HG03575 (cell line): ENCODE data around the gene AFG1L.
"Not testable (repeated sequence)": the region's sequence is repeated elsewhere in the genome, so short reads cannot be mapped to it uniquely, and the experiment has no call there.

ENCODE experiments used
- ATAC-seq: cut with Tn5 transposase; IDR thresholded peaks from one replicate; pipeline ENCODE4 v1.9.1; 2021; ENCODE audit not compliant: unreplicated experiment, insufficient number of reproducible peaks, low FRiP score; ENCODE audit errors: extremely low read depth

The AFG1L gene

DNA sequence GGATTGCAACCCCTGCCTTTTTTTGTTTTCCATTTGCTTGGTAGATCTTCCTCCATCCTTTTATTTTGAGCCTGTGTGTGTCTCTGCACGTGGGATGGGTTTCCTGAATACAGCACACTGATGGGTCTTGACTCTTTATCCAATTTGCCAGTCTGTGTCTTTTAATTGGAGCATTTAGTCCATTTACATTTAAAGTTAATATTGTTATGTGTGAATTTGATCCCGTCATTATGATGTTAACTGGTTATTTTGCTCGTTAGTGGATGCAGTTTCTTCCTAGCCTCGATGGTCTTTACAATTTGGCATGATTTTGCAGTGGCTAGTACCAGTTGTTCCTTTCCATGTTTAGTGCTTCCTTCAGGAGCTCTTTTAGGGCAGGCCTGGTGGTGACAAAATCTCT lies 94.3 kb downstream of the AFG1L start:
- ATAC-seq, result not testable (repeated sequence)

- no peak for ATAC-seq
Measured at GRCh38 chr6:108395297-108395696, 100.4 kb downstream of the AFG1L start.

DNA sequence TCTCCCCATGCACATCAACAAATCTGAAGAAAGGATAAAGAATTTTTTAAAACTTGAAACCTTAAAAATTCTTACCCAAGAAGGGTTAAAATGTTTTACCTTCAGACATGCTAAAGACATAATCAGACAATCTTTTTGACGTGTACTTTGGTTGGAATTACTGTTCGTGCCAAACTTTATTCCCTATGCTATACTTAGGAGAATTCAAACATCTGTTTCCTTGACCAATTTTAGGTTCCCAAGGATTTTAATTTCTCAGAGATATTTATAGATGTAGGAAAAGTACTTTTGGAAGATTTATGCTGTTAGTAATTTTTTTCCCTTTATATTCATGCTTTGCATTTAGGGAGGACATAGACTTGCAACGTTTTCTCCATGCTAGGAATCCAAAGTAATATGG lies 108.4 kb downstream of the AFG1L start:
- ATAC-seq, result no peak

- ATAC-seq, result no peak
Measured at GRCh38 chr6:108406943-108407342, 112.1 kb downstream of the AFG1L start.

DNA sequence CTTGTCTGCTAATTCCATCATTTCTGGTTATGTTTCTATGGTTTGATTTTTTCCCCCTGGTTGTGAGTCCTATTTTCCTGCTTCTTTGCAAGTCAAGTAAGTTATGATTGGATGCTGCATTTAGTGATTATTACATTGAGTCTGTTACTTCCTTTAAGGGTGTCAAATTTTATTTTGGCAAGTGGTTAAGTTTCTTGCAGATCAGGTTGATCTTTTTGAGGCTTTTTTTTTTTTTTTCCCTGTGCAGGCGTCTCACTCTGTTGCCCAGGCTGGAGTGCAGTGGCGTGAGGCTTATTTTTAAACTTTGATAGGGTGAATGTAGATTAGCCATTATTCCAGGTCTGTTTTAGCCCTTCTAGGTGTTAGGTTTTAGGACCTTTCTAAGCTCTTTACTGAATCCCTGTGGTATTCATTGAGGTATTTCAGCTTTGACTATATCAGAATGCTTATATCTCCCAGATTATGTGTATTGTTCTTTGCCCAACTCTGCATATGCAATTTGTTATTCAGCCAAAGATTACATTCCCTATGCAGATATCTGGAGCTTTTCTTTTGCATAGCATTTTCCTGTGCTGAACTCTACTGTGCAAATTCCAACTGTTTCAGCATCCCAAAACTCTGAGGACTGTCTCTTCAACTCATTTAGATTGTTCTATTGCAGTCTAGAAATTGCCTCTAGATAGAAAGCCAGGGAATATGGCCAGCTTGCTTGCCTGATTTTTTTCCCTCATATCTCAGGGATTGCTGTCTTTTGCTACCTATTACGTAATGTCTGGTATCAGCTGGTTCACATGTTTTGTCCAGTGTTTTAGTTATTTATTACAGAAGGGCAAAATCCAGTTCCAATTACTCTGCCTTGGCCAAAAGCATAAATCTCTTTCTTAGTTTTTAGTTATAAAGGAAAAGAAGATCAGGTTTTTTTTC lies 113.3 kb downstream of the AFG1L start:
- no peak for ATAC-seq

GRCh38 chr6:108408861-108409260 lies 114.0 kb downstream of the AFG1L start:
- ATAC-seq, result no peak

GRCh38 chr6:108416047-108416833 lies 121.4 kb downstream of the AFG1L start:
- ATAC-seq, result not testable (repeated sequence)

- ATAC-seq, result no peak
Measured at GRCh38 chr6:108417027-108417426, 122.2 kb downstream of the AFG1L start.

DNA sequence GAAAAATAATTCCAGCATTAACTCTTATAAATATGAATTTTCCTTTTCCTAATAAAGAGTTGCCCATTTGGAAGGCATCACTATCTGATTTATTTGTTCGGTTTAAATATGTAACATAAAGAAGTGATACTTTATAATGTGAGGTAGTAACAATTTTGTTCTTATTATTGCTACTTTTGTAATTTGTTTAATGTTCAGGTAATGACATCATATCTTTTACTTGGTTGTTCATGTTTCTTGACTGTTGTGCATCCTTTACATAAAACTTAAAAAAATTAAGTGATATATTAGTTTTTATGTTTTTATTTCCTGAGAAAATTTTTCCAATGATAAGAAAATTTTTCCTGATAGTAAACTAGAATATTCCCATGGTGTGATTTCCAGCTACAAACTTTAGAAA lies 124.6 kb downstream of the AFG1L start:
- no peak for ATAC-seq

DNA sequence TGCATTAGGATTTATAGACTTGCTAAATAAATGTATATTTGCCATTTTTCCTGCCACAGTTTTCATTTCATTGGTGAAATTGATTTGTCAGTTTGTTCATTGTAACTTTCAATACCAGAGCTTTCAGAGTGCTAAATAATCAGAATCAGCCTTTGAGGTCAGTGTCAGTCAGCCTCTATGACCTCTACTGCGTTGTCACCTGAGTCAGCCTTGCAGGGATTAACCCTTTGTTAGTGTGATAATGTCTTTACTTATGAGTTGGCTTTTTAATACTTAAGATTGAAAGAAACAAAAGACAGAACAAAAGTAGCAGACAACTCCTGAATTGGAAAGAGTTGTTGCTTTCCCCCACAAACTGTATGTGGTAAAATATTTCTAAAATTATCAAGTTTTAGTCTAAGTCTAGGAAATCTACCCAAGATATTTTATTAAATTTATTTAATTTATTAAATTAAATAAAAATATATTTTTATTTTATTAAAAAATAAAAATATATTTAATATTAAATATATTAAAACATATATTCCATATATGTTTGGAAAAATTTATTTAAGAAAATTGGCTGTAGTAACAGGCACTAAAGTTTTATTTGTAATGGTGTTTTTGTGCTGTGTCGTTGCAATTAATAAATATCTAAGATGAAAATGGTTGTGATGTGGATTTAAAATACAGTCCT lies 125.2 kb downstream of the AFG1L start:
- ATAC-seq, result no peak

DNA sequence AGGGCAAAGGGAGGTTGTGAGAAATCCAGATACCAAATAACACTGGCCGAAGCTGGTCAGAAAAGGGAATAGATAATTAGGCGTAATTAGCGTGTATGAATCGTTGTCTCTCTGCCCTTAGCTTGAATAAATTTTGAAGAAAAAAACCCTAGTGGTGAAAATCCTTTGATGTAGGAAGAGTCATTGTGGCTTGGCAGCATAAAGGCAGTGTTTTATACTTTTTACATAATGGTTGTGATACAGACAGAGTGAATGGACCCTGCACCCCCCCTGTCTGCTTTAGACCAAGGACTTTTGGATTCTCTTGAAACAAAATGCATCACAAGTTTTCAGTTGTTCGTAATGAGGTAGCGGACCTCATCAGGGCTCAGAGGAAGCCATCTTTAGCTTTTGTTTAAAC lies 126.5 kb downstream of the AFG1L start:
- no peak for ATAC-seq

GRCh38 chr6:108423982-108424705 lies 129.3 kb downstream of the AFG1L start:
- ATAC-seq, result no peak

GRCh38 chr6:108425428-108425827 lies 130.6 kb downstream of the AFG1L start:
- no peak for ATAC-seq

GRCh38 chr6:108432143-108432542 lies 137.3 kb downstream of the AFG1L start:
- no peak for ATAC-seq

GRCh38 chr6:108432792-108433191 lies 137.9 kb downstream of the AFG1L start:
- ATAC-seq, result no peak

DNA sequence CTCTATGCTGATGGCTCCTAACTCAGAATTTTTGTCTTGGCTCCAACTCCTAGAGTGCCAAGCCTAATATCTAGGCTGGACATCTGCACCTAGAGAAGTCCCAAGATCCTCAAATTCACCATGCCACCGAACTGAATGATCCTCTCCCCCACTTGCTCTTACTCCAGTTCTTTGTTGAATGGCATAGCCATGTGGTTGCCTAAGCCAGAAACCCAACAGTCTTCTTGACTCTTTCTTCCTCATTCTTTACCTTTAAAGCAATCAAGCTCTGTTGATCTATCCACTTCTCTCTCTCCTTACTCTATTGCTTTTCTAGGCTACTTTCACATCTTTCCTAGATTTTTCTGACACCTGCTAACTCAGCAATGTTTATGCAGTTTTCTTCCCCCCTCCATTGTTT lies 139.4 kb downstream of the AFG1L start:
- ATAC-seq, result no peak

- no peak for ATAC-seq
Measured at GRCh38 chr6:108435391-108435790, 140.5 kb downstream of the AFG1L start.

- no peak for ATAC-seq
Measured at GRCh38 chr6:108436771-108437170, 141.9 kb downstream of the AFG1L start.

DNA sequence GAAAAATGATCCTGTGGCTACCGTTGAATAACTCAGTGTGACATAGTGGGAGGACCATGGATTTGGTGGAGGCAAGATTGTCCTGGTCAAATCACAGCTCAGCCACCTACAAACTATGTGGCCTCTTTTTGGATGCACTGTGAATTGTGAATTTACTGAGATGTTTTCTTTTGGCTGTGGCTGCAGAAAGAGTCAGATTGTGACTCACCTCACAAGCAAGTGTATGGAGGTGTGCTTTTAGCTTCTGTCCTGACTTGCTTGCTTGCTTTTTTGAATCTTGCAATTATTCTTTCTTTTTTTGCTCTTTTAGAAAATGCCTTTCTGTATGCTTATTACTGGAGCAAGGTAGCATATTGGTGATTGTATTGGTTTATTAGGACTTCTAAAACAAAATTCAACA lies 143.0 kb downstream of the AFG1L start:
- ATAC-seq, result no peak
